ENCODE data around the gene MAJIN. TPM values are rescaled to one million over a fixed set of nuclear protein-coding genes. Genes with fewer than 3 reads are reported as not detected.
A peak's percentile ranks its signal among the peaks of the same experiment; 100 is the strongest.

Gene MAJIN
- not detected for total RNA-seq
- long read RNA-seq = 0 reads

- Histone ChIP-seq H3K36me3 (no peaks in the 10 kb centered on the region), H3K27ac (peak within 1 kb of the TSS; percentile 56), H3K9me3 (no peaks in the 10 kb centered on the region), H3K4me3 (peak within 1 kb of the TSS; percentile 55), H3K27me3 (ENCODE audit: low read depth) (no peaks in the 10 kb centered on the region), H3K4me1 (peaks cover 15% of the 10 kb centered on the region)
- TF ChIP-seq CTCF (IDR thresholded peaks at IDR 0.05) = no peak
- DNase-seq = peak; percentile 90
- peak; percentile 88 for ATAC-seq
- intact Hi-C loops (cut with DNase I) = no loop called here
Observed at GRCh38 chr11:64971421-64972233, at the start of gene MAJIN. MAJIN (minus strand) TSS chr11:64972108; CDS start chr11:64959405, 12,703 bp downstream.

GRCh38 chr11:65021509-65021908 lies 49.6 kb upstream of the MAJIN start:
- ATAC-seq (no peak), DNase-seq (no peak)
- Histone ChIP-seq H3K27ac (no peak overlapping the region), H3K4me1 (no peaks in the 10 kb centered on the region), H3K4me3 (no peak overlapping the region), H3K9me3 (no peaks in the 10 kb centered on the region), H3K36me3 (peaks cover 43% of the 10 kb centered on the region), H3K27me3 (ENCODE audit: low read depth) (no peaks in the 10 kb centered on the region)
- intact Hi-C loops (cut with DNase I) = no loop called here
- no peak for TF ChIP-seq CTCF (IDR thresholded peaks at IDR 0.05)

- H3K4me1 ChIP-seq = no peaks in the 10 kb centered on the region
- H3K27ac ChIP-seq = no peak overlapping the region
- no peak for TF ChIP-seq CTCF (IDR thresholded peaks at IDR 0.05)
- DNase-seq = no peak
- peaks cover 43% of the 10 kb centered on the region for H3K36me3 ChIP-seq
- intact Hi-C loops (cut with DNase I) = no loop called here
- ATAC-seq = no peak
- H3K9me3 ChIP-seq = no peaks in the 10 kb centered on the region
- no peak overlapping the region for H3K4me3 ChIP-seq
- no peaks in the 10 kb centered on the region for H3K27me3 ChIP-seq (ENCODE audit: low read depth)
Observed at GRCh38 chr11:65021003-65021402, 49.1 kb upstream of the MAJIN start.

- no peak overlapping the region for H3K4me3 ChIP-seq
- H3K27me3 ChIP-seq (ENCODE audit: low read depth) = no peaks in the 10 kb centered on the region
- H3K9me3 ChIP-seq = no peaks in the 10 kb centered on the region
- H3K27ac ChIP-seq = no peak overlapping the region
- intact Hi-C loops (cut with DNase I) = no loop called here
- DNase-seq (no peak), ATAC-seq (no peak)
- peaks cover 6% of the 10 kb centered on the region for H3K4me1 ChIP-seq
- H3K36me3 ChIP-seq = peaks cover 43% of the 10 kb centered on the region
- no peak for TF ChIP-seq CTCF (IDR thresholded peaks at IDR 0.05)
Observed at GRCh38 chr11:65019824-65020223, 47.9 kb upstream of the MAJIN start.

GRCh38 chr11:65017937-65018336 lies 46.0 kb upstream of the MAJIN start:
- ATAC-seq (no peak), DNase-seq (no peak)
- Histone ChIP-seq H3K27me3 (ENCODE audit: low read depth) (no peaks in the 10 kb centered on the region), H3K4me1 (peaks cover 13% of the 10 kb centered on the region), H3K9me3 (no peaks in the 10 kb centered on the region), H3K36me3 (peaks cover 43% of the 10 kb centered on the region), H3K4me3 (no peak overlapping the region), H3K27ac (no peak overlapping the region)
- intact Hi-C loops (cut with DNase I) = no loop called here
- no peak for TF ChIP-seq CTCF (IDR thresholded peaks at IDR 0.05)
